Transverse colon (tissue), 4 donors: ENCODE results near the gene MAP1LC3B. TPM values are rescaled to one million over a fixed set of nuclear protein-coding genes. Genes with fewer than 3 reads are reported as not detected.
A peak's percentile ranks its signal among the peaks of the same experiment; 100 is the strongest.

Experiments
- DNase-seq: peaks from one replicate; pipeline ENCODE4 v3.0.0-alpha.2; 2019
- H3K27ac ChIP-seq, 4 donors: fragments of 200-600 bp; sonication (generic); 2 replicates each; pipeline ENCODE4 v1.5.1; 2016 to 2018; ENCODE audit warnings: inconsistent platforms in 4 of 4
- H3K27me3 ChIP-seq: fragments of 200-600 bp; sonication (generic); 2 replicates; pipeline ENCODE4 v1.5.1; 2017; ENCODE audit warnings: inconsistent platforms
- H3K36me3 ChIP-seq, 4 donors: fragments of 200-600 bp; sonication (generic); 2 replicates each; pipeline ENCODE4 v1.5.1; 2017 to 2019; ENCODE audit warnings: inconsistent platforms in 4 of 4
- H3K4me1 ChIP-seq, 4 donors: fragments of 200-600 bp; sonication (generic); 2 replicates each; pipeline ENCODE4 v1.5.1; 2017 to 2020; ENCODE audit warnings: inconsistent platforms in 4 of 4
- H3K4me3 ChIP-seq, 4 donors: fragments of 200-600 bp; sonication (generic); 1 replicate in 1 of 4; 2 replicates in 3 of 4; pipeline versions ENCODE4 v1.5.1 to v1.6.1; 2017 to 2019; ENCODE audit warnings: inconsistent platforms in 4 of 4
- H3K9me3 ChIP-seq, 2 donors: fragments of 200-600 bp; sonication (generic); 2 replicates each; pipeline ENCODE4 v1.5.1; 2017 to 2019; ENCODE audit warnings: inconsistent platforms in 2 of 2
- EP300 ChIP-seq: sonication (generic); formaldehyde crosslinking; IDR thresholded peaks from one replicate; pipeline ENCODE4 v1.6.1; 2017; ENCODE audit warnings: antibody characterized with exemption, low read depth
- POLR2A ChIP-seq: fragments of 450-650 bp; IDR thresholded peaks from one replicate; pipeline ENCODE4 v1.6.1; 2016; ENCODE audit warnings: antibody characterized with exemption, mild to moderate bottlenecking, moderate library complexity
- POLR2AphosphoS5 ChIP-seq, 3 donors: sonication (generic); formaldehyde crosslinking; IDR thresholded peaks; one replicate each; pipeline ENCODE4 v1.6.1; 2016; ENCODE audit warnings: antibody characterized with exemption in 3 of 3
- WGBS, 2 donors: methylation state at CpG; one replicate each; pipeline ENCODE4 v1.1.5; 2018; ENCODE audit warnings: low coverage in 1 of 2; 5-methylcytosine and 5-hydroxymethylcytosine counted together
- in situ Hi-C, 4 donors: fragments of 200-750 bp; cut with MboI; loops; one replicate each; pipeline versions ENCODE4 v1.15.0 to v1.15.1; 2017; ENCODE audit warnings: low sequenced_read_pairs in 3 of 4, low pct_ligation_motif_present in 1 of 4, low pct_unique_long_range_greater_than_20kb in 1 of 4
- intact Hi-C: fragments of 100-400 bp; cut with DNase I; formaldehyde crosslinking; loops from one replicate; pipeline ENCODE4 v1.15.1; 2023; ENCODE audit warnings: low total_unique reads
- total RNA-seq, 4 donors: library from RNA; depleted of rRNA; stranded (reverse); fragments of >200 nt; gene quantifications; one replicate each; pipeline ENCODE4 v1.1.0, GENCODE V29; 2016
- TF ChIP-seq, protein P1 (sequence below), 5 experiments: fragments of 200-600 bp in 3 of 5; fragments of 450-650 bp in 2 of 5; sonication (generic) in 3 of 5; IDR thresholded peaks; 1 replicate in 2 of 5; 2 replicates in 3 of 5; pipeline ENCODE4 v1.5.1; 2016 to 2017; ENCODE audit warnings: antibody characterized with exemption in 5 of 5, inconsistent platforms in 3 of 5, mild to moderate bottlenecking in 2 of 5, moderate library complexity in 1 of 5

MAP1LC3B gene
- total RNA-seq, 4 donors from 2014 or later: 15.7 to 69.5 (median 39.9) TPM

DNA sequence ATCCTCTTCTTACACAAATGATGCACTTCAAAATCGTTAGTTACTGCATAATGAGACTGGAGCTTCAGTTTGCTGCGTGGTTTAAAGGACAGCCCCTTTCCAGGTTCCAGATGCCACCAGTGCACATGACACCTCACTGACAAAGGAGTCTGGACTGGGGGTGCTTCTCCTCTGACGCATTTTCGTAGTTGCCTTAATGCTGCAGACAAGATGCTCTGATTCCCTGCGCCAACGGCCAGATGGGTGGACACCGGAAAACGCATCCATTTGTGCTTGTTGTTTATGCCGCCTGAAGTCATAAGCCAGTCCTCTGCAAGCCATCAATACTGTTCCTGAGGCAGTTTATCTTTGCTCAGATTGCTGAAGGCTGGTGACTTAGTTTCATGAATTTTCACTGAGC is 24.6 kb upstream of the MAP1LC3B start:
- H3K27me3 ChIP-seq: no peaks in the 10 kb centered on the region
- H3K4me1 ChIP-seq: peaks cover 10 to 76% (median 37%) of the 10 kb centered on the region in 4 donors
- intact Hi-C loops: no loop called here
- no peak overlapping the region for H3K4me3 ChIP-seq
- in situ Hi-C loops: no loop called here
- no peaks in the 10 kb centered on the region for H3K9me3 ChIP-seq
- DNase-seq: no peak
- TF ChIP-seq POLR2A (no peak), EP300 (no peak), POLR2AphosphoS5 (IDR thresholded peaks at IDR 0.05) (no peak)
- TF ChIP-seq, protein P1, sequence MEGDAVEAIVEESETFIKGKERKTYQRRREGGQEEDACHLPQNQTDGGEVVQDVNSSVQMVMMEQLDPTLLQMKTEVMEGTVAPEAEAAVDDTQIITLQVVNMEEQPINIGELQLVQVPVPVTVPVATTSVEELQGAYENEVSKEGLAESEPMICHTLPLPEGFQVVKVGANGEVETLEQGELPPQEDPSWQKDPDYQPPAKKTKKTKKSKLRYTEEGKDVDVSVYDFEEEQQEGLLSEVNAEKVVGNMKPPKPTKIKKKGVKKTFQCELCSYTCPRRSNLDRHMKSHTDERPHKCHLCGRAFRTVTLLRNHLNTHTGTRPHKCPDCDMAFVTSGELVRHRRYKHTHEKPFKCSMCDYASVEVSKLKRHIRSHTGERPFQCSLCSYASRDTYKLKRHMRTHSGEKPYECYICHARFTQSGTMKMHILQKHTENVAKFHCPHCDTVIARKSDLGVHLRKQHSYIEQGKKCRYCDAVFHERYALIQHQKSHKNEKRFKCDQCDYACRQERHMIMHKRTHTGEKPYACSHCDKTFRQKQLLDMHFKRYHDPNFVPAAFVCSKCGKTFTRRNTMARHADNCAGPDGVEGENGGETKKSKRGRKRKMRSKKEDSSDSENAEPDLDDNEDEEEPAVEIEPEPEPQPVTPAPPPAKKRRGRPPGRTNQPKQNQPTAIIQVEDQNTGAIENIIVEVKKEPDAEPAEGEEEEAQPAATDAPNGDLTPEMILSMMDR (IDR thresholded peaks at IDR 0.05): no peak
- H3K36me3 ChIP-seq: no peaks in the 10 kb centered on the region
- WGBS, 2 donors: 87 to 100% methylated on average over 4 to 9 of the region's 9 CpGs
- H3K27ac ChIP-seq: no peak overlapping the region

DNA sequence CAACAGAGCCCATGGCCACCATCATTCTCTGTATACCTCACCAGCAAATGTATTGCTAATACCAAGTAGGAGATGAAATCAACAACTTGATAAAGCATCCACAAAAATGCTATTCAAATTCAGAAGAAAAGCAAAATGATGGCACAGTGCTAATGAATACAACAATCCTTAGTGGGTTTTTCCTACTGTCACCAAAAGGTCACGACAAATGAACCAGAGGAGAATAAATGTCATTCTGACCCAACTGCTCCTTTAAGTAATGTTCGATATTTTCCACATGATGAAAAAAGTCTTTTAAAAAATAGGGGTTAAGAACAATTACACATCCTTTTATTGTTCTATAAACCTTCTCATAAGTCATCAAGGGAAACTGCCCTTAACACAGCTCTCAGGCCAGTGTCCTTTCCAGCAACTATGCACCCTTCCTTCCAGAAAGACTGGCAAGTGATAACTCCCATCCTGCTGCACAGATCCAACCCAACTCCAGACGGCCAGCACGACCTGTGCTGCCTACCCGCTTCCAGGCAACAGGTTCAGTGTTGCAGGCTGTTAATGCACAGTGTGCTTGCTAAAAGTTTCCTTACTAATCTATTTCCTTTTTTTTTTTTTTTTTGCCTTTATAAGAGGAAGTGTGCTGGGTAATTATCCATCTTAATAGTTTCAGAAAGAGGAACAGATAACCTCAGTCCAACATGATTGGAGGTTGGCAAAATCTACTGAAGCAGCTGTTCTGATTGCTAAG is 23.9 kb upstream of the MAP1LC3B start:
- no peak for DNase-seq
- Histone ChIP-seq H3K27ac (peak overlapping the region in 1 of 4 donors; percentile 27), H3K4me1 (peaks cover 10 to 80% (median 37%) of the 10 kb centered on the region in 4 donors), H3K27me3 (no peaks in the 10 kb centered on the region), H3K9me3 (no peaks in the 10 kb centered on the region), H3K36me3 (no peaks in the 10 kb centered on the region), H3K4me3 (no peak overlapping the region)
- TF ChIP-seq, protein P1 (IDR thresholded peaks at IDR 0.05): no peak
- TF ChIP-seq EP300 (no peak), POLR2A (no peak), POLR2AphosphoS5 (IDR thresholded peaks at IDR 0.05) (no peak)
- WGBS, 2 donors: 68 to 72% methylated on average over 4 to 5 of the region's 5 CpGs
- in situ Hi-C loops: no loop called here
- intact Hi-C loops: no loop called here

DNA sequence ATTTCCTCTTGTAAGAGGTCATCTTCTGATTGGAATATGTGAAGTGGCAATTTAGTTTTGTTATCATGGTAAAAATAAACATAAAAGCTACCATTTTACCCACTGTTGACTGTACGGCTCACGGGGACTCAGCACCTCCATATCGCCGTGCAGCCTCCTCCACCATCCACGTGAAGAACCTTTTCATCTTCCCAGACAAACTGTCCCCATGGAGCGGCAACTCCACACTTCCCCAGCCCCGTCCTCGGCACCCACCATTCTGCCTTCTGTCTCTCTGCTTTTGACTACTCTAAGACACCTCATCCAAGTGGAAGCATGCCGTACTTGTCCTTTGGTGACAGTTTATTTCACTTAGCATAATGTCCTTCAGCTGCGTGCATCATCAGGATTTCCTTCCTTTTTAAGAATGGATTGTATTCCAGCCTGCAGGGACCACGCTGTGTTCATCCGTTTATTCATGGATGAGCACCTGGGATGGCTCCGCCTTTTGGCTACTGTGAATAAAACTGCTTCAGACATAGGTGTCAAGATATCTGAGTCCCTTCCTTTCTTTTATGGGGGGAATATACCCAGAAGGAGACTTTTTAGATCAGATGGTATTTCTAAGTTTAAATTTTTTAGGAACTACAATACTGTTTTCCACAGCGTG is 22.9 kb upstream of the MAP1LC3B start:
- in situ Hi-C loops: no loop called here
- DNase-seq: no peak
- TF ChIP-seq, protein P1 (IDR thresholded peaks at IDR 0.05): no peak
- TF ChIP-seq EP300: no peak
- Histone ChIP-seq H3K9me3 (no peaks in the 10 kb centered on the region), H3K4me3 (no peak overlapping the region), H3K4me1 (peaks cover 10 to 70% (median 30%) of the 10 kb centered on the region in 4 donors), H3K27ac (peak overlapping the region in 2 of 4 donors; percentile 12 to 27), H3K27me3 (no peaks in the 10 kb centered on the region), H3K36me3 (no peaks in the 10 kb centered on the region)
- 89 to 91% methylated on average over 14 of the region's 14 CpGs for WGBS, 2 donors
- intact Hi-C loops: no loop called here

DNA sequence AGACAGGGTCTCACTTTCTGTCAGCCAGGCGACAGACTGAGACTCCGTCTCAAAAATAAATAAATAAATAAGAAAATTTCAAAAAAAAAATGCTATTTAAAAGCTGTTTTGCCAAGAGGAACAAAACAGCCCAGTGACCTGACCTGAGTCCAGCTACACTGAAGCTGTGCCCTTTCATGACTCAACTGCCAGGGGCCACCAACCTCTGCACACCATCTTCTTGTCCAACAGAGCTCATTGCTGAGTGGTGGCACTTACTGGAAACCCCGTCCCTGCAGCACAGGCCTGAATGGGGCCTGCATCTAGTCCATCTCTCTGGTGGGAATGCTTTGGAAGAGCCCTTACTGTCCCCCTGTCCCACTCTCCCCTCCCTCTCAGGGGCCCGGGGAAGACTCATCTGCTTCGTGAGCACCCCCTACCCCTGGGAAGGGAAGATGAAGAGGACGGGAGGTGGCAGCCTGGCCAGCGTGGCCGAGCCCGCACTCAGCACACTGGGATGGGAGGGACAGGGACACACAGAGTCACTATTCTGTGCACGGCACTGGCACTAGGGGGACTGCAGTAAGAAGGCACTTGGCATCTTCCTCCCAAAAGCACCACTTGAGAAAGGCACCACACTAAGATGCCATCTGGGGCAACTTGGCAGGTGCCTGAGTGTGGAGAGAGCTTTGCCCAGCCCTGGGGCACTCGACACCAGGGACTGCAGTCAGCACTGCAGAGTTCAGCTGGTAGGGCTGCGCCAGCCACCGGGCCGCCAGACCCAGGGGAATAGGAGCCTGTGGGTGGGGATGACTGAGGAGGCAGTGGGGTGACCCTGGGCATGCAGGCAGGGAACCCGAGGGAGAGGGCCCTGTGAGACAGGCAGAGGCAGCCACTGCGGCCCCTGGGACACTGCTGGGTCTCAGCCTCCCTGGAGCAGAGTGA is 22.1 kb upstream of the MAP1LC3B start:
- 84 to 95% methylated on average over 2 to 16 of the region's 16 CpGs for WGBS, 2 donors
- no peaks in the 10 kb centered on the region for H3K27me3 ChIP-seq
- H3K4me3 ChIP-seq: no peak overlapping the region
- no peaks in the 10 kb centered on the region for H3K9me3 ChIP-seq
- H3K36me3 ChIP-seq: no peaks in the 10 kb centered on the region
- intact Hi-C loops (loop anchor here (10.0 kb wide), 1 partner anchor 45 kb away; no protein-coding TSS in a partner anchor), in situ Hi-C loops (no loop called here)
- H3K4me1 ChIP-seq: peaks cover 10 to 65% (median 26%) of the 10 kb centered on the region in 4 donors
- no peak for DNase-seq
- TF ChIP-seq POLR2A: no peak
- TF ChIP-seq EP300: no peak
- TF ChIP-seq, protein P1 (IDR thresholded peaks at IDR 0.05): no peak
- no peak for TF ChIP-seq POLR2AphosphoS5 (IDR thresholded peaks at IDR 0.05)
- H3K27ac ChIP-seq: peak overlapping the region in 3 of 4 donors; percentile 3 to 44 (median 12)
